HL-60 (cell line): ENCODE measurements around the gene ARF1.

Source experiments
- DNase-seq, 2 experiments: peaks; one replicate each; pipeline ENCODE4 v3.0.0-alpha.2; 2010 to 2020; ENCODE audit warnings: low read depth in 1 of 2, low spot score in 1 of 2
- H3K27ac ChIP-seq: fragments of 250-450 bp; sonication (Bioruptor Pico); replicated peaks from 2 replicates; pipeline ENCODE4 v1.5.1; 2020; ENCODE audit warnings: mild to moderate bottlenecking, moderate library complexity
- H3K27me3 ChIP-seq: fragments of 250-450 bp; sonication (Bioruptor Pico); 2 replicates; pipeline ENCODE4 v1.5.1; 2021; ENCODE audit warnings: mild to moderate bottlenecking, moderate library complexity; ENCODE audit not compliant: insufficient read depth, poor library complexity, severe bottlenecking
- H3K4me3 ChIP-seq: replicated peaks from 2 replicates; pipeline ENCODE4 v1.5.1; 2011; ENCODE audit warnings: mild to moderate bottlenecking, control low read depth, low read length; ENCODE audit not compliant: insufficient read depth
- GABPA ChIP-seq: IDR thresholded peaks from 2 replicates; pipeline ENCODE4 v1.6.1; 2012; ENCODE audit warnings: low read depth
- POLR2AphosphoS5 ChIP-seq: IDR thresholded peaks from 2 replicates; pipeline ENCODE4 v1.6.1; 2012; ENCODE audit warnings: low read depth
- SPI1 ChIP-seq: IDR thresholded peaks from 2 replicates; pipeline ENCODE4 v1.6.1; 2012; ENCODE audit warnings: low read depth, mild to moderate bottlenecking, borderline replicate concordance
- TF ChIP-seq, protein P1 (sequence below): IDR thresholded peaks from one replicate; pipeline ENCODE4 v1.5.1; 2011; ENCODE audit warnings: low read length, control low read depth, inconsistent platforms; ENCODE audit not compliant: insufficient read depth
- TF ChIP-seq, protein P2 (sequence below): IDR thresholded peaks from 2 replicates; pipeline ENCODE4 v1.6.1; 2012; ENCODE audit warnings: low read depth; ENCODE audit not compliant: insufficient replicate concordance

ARF1 gene

DNA sequence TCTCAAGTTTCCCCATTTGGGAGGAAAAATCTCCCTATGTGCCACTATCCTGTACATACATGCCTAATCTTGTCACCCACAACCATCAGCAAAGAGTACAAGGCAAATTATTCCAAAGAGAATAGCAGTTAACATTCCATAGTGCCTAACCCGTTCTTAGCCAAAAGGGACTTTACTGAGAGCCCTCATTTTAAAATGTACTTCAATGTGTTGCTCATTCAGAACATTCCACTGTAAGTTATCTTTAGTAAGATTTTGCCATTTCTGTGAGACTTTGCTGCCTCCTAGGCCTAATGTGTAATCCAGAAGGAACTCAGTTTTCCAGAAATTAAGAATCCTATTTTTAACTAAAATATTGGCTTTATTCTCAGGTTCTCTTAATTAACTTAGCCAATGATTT is 37.8 kb downstream of the ARF1 start:
- Histone ChIP-seq H3K27ac (no peak overlapping the region), H3K4me3 (no peak overlapping the region), H3K27me3 (no peaks in the 10 kb centered on the region)
- TF ChIP-seq, protein P1, sequence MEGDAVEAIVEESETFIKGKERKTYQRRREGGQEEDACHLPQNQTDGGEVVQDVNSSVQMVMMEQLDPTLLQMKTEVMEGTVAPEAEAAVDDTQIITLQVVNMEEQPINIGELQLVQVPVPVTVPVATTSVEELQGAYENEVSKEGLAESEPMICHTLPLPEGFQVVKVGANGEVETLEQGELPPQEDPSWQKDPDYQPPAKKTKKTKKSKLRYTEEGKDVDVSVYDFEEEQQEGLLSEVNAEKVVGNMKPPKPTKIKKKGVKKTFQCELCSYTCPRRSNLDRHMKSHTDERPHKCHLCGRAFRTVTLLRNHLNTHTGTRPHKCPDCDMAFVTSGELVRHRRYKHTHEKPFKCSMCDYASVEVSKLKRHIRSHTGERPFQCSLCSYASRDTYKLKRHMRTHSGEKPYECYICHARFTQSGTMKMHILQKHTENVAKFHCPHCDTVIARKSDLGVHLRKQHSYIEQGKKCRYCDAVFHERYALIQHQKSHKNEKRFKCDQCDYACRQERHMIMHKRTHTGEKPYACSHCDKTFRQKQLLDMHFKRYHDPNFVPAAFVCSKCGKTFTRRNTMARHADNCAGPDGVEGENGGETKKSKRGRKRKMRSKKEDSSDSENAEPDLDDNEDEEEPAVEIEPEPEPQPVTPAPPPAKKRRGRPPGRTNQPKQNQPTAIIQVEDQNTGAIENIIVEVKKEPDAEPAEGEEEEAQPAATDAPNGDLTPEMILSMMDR = no peak
- TF ChIP-seq GABPA = no peak
- TF ChIP-seq, protein P2, sequence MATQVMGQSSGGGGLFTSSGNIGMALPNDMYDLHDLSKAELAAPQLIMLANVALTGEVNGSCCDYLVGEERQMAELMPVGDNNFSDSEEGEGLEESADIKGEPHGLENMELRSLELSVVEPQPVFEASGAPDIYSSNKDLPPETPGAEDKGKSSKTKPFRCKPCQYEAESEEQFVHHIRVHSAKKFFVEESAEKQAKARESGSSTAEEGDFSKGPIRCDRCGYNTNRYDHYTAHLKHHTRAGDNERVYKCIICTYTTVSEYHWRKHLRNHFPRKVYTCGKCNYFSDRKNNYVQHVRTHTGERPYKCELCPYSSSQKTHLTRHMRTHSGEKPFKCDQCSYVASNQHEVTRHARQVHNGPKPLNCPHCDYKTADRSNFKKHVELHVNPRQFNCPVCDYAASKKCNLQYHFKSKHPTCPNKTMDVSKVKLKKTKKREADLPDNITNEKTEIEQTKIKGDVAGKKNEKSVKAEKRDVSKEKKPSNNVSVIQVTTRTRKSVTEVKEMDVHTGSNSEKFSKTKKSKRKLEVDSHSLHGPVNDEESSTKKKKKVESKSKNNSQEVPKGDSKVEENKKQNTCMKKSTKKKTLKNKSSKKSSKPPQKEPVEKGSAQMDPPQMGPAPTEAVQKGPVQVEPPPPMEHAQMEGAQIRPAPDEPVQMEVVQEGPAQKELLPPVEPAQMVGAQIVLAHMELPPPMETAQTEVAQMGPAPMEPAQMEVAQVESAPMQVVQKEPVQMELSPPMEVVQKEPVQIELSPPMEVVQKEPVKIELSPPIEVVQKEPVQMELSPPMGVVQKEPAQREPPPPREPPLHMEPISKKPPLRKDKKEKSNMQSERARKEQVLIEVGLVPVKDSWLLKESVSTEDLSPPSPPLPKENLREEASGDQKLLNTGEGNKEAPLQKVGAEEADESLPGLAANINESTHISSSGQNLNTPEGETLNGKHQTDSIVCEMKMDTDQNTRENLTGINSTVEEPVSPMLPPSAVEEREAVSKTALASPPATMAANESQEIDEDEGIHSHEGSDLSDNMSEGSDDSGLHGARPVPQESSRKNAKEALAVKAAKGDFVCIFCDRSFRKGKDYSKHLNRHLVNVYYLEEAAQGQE = no peak
- no peak for TF ChIP-seq POLR2AphosphoS5
- no peak for TF ChIP-seq SPI1
- no peak for DNase-seq

DNA sequence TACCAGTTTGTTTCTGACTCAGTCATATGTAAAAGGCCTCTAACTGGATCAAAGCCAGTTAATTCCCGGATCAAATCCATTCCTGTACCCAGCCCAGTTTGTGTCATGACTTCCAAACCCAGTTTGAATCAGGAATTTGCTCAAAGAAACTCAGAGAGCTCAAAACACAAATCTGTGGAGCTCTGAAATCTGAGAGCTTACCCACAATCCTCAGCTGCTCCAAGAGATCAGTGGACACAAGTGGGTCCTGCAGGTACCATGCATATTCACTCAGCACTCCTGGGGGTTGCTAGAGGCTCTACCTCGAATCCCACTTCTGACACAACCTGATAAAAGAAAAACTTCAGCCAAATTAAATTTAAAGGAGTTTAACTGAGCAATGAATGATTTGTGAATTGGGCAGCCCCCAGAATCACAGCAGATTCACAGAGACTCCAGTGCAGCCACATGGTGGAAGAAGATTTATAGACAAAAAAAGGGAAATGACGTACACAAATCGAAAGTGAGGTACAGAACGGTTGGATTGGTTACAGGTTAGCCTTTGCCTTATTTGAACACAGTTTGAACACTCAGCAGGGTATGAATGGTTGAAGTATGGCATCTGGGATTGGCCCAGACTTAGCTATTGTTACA is 38.5 kb downstream of the ARF1 start:
- no peak overlapping the region for H3K4me3 ChIP-seq
- DNase-seq = no peak
- no peak overlapping the region for H3K27ac ChIP-seq
- TF ChIP-seq POLR2AphosphoS5 (no peak), GABPA (no peak), SPI1 (no peak)
- TF ChIP-seq, protein P1 = no peak
- TF ChIP-seq, protein P2 = no peak
- no peaks in the 10 kb centered on the region for H3K27me3 ChIP-seq

DNA sequence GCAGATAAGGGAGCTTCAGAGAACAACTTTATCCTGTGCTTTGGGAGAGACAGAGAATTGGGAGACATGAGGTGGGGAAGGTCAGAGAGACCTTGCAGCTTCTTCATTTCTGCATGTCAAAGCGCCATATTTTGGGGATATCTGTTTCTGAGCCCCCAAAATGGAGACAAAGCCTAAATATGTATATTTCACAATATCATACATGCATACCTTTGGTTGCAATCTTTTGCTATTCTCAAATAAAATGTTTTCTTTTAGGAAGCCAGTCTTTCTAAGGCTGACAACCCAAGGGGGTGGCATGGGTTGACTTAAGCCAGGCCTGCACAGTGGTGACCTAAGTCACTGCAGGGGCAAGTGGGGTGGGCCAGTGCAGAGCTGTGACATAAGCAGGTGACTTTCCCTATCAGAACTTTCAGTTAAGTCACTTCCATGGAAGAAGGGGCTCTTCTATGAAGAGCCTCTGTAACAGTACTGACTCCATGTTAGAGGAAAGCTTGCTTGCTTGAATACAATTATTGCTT is 40.5 kb downstream of the ARF1 start:
- DNase-seq = no peak
- H3K27ac ChIP-seq = no peak overlapping the region
- no peak for TF ChIP-seq SPI1
- TF ChIP-seq, protein P2 = no peak
- TF ChIP-seq, protein P1 = no peak
- TF ChIP-seq GABPA = no peak
- no peak for TF ChIP-seq POLR2AphosphoS5
- H3K27me3 ChIP-seq = no peaks in the 10 kb centered on the region
- no peak overlapping the region for H3K4me3 ChIP-seq
